ENCODE results near the gene NRGN.

The NRGN gene

GRCh38 chr11:124793466-124794278 is 53.9 kb downstream of the NRGN start:
- DNase-seq, result no peak

- DNase-seq, result no peak
These were observed 56.6 kb downstream of the NRGN start for GRCh38 chr11:124796312-124796711.
